22Rv1 (cell line): Measurements from ENCODE around the gene EFCAB8.

Source experiments
- ZFX ChIP-seq: fragments of 450-650 bp; IDR thresholded peaks from 2 replicates; pipeline ENCODE4 v1.6.1; 2017; ENCODE audit warnings: antibody characterized with exemption, borderline replicate concordance
- TF ChIP-seq, protein P1 (sequence below): fragments of 450-650 bp; IDR thresholded peaks from 2 replicates; pipeline ENCODE4 v1.5.1; 2017; ENCODE audit warnings: mild to moderate bottlenecking

DNA sequence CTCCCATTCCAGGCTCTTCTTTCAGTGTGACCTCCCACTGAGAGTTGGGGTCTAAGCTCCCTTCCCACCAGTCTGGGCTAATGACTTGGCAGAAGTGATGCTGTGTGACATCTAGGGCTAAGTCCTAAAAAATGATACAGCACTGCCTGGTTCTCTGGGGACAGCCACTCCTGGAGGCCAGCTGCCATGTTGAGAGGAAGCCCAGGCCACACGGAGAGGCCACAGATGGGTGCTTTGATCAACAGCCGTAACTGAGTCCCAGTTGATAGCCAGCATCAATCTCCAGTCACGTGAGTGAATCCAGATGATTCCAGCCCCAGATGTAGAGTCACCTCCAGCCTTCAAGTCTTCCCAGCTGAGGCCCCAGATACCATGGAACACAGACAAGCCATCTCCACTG lies 131.7 kb downstream of the EFCAB8 start:
- TF ChIP-seq, protein P1, sequence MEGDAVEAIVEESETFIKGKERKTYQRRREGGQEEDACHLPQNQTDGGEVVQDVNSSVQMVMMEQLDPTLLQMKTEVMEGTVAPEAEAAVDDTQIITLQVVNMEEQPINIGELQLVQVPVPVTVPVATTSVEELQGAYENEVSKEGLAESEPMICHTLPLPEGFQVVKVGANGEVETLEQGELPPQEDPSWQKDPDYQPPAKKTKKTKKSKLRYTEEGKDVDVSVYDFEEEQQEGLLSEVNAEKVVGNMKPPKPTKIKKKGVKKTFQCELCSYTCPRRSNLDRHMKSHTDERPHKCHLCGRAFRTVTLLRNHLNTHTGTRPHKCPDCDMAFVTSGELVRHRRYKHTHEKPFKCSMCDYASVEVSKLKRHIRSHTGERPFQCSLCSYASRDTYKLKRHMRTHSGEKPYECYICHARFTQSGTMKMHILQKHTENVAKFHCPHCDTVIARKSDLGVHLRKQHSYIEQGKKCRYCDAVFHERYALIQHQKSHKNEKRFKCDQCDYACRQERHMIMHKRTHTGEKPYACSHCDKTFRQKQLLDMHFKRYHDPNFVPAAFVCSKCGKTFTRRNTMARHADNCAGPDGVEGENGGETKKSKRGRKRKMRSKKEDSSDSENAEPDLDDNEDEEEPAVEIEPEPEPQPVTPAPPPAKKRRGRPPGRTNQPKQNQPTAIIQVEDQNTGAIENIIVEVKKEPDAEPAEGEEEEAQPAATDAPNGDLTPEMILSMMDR = no peak
- TF ChIP-seq ZFX = no peak
